Neural progenitor cell (in vitro differentiated cells): ENCODE results near the gene TBXAS1. TPM values are rescaled to one million over a fixed set of nuclear protein-coding genes. Genes with fewer than 3 reads are reported as not detected.

Experiments
- DNase-seq: peaks from one replicate; pipeline ENCODE4 v3.0.0-alpha.2; 2016; ENCODE audit warnings: low spot score
- H2AFZ ChIP-seq: fragments of 200-600 bp; sonication (generic); replicated peaks from 2 replicates; pipeline ENCODE4 v1.6.1; 2016; ENCODE audit warnings: antibody characterized with exemption
- H3F3A ChIP-seq: fragments of 200-600 bp; sonication (generic); 2 replicates; pipeline ENCODE4 v1.6.1; 2016; ENCODE audit warnings: antibody characterized with exemption, low read depth
- H3K27ac ChIP-seq: fragments of 200-600 bp; sonication (generic); 2 replicates; pipeline ENCODE4 v1.5.1; 2016; ENCODE audit warnings: mild to moderate bottlenecking
- H3K27me3 ChIP-seq: fragments of 200-600 bp; sonication (generic); 2 replicates; pipeline ENCODE4 v1.6.1; 2016; ENCODE audit warnings: mild to moderate bottlenecking, moderate library complexity
- H3K36me3 ChIP-seq: fragments of 200-600 bp; sonication (generic); 2 replicates; pipeline ENCODE4 v1.5.1; 2016
- H3K4me1 ChIP-seq: fragments of 200-600 bp; sonication (generic); 2 replicates; pipeline ENCODE4 v1.6.1; 2016; ENCODE audit warnings: mixed run types
- H3K4me2 ChIP-seq: fragments of 200-600 bp; sonication (generic); 2 replicates; pipeline ENCODE4 v1.6.1; 2016
- H3K4me3 ChIP-seq: fragments of 200-600 bp; sonication (generic); 2 replicates; pipeline ENCODE4 v1.5.1; 2016
- H3K79me2 ChIP-seq: fragments of 200-600 bp; sonication (generic); 2 replicates; pipeline ENCODE4 v1.6.1; 2016; ENCODE audit warnings: low read depth
- H3K9ac ChIP-seq: fragments of 200-600 bp; sonication (generic); 2 replicates; pipeline ENCODE4 v1.6.1; 2016
- H3K9me3 ChIP-seq: fragments of 200-600 bp; sonication (generic); 2 replicates; pipeline ENCODE4 v1.5.1; 2016; ENCODE audit warnings: low read depth
- H4K20me1 ChIP-seq: fragments of 200-600 bp; sonication (generic); 2 replicates; pipeline ENCODE4 v1.6.1; 2016; ENCODE audit warnings: low read depth
- H3K27ac Mint-ChIP-seq: 3 replicates; pipeline ENCODE4 v1.8.0; 2021; ENCODE audit warnings: mixed read lengths
- H3K27me3 Mint-ChIP-seq: 2 replicates; pipeline ENCODE4 v1.8.0; 2022; ENCODE audit warnings: low read depth, mild to moderate bottlenecking, inconsistent platforms, moderate library complexity, mixed read lengths; ENCODE audit not compliant: insufficient read depth
- H3K36me3 Mint-ChIP-seq: 3 replicates; pipeline ENCODE4 v1.8.0; 2021; ENCODE audit warnings: mixed read lengths
- H3K4me1 Mint-ChIP-seq: 3 replicates; pipeline ENCODE4 v1.8.0; 2021; ENCODE audit warnings: mixed read lengths
- H3K4me3 Mint-ChIP-seq: 3 replicates; pipeline ENCODE4 v1.8.0; 2021; ENCODE audit warnings: mild to moderate bottlenecking, moderate library complexity, mixed read lengths
- H3K9me3 Mint-ChIP-seq: 3 replicates; pipeline ENCODE4 v1.8.0; 2020; ENCODE audit warnings: mixed read lengths
- CTCF ChIP-seq: fragments of 200-600 bp; sonication (generic); IDR thresholded peaks from 2 replicates; pipeline ENCODE4 v1.5.1; 2017; ENCODE audit warnings: antibody characterized with exemption, mild to moderate bottlenecking
- EZH2 ChIP-seq: fragments of 200-600 bp; sonication (generic); IDR thresholded peaks from 2 replicates; pipeline ENCODE4 v1.6.1; 2017; ENCODE audit warnings: antibody characterized with exemption, mild to moderate bottlenecking, moderate library complexity
- EZH2phosphoT487 ChIP-seq: fragments of 200-600 bp; sonication (generic); IDR thresholded peaks from 2 replicates; pipeline ENCODE4 v1.6.1; 2017; ENCODE audit warnings: antibody characterized with exemption
- total RNA-seq: library from RNA; depleted of rRNA; stranded (reverse); fragments of >200 nt; gene quantifications from 2 replicates; pipeline ENCODE4 v1.2.3, GENCODE V29; 2015; ENCODE audit warnings: low replicate concordance

The TBXAS1 gene
- total RNA-seq, 1 donor from 2014 or later, result not detected

- TF ChIP-seq CTCF (no peak), EZH2 (no peak), EZH2phosphoT487 (no peak)
These were observed 184.6 kb downstream of the TBXAS1 start for GRCh38 chr7:140013676-140014075.

GRCh38 chr7:140014123-140014522 lies 185.1 kb downstream of the TBXAS1 start:
- Histone ChIP-seq H3F3A (peaks cover 4% of the 10 kb centered on the region), H3K9ac (no peak overlapping the region), H3K4me3 (no peak overlapping the region), H3K27me3 (no peaks in the 10 kb centered on the region), H3K4me1 (peaks cover 8% of the 10 kb centered on the region), H3K27ac (no peak overlapping the region), H3K79me2 (no peaks in the 10 kb centered on the region), H3K9me3 (no peaks in the 10 kb centered on the region), H3K36me3 (no peaks in the 10 kb centered on the region), H3K4me2 (no peak overlapping the region), H2AFZ (no peak overlapping the region), H4K20me1 (no peaks in the 10 kb centered on the region)
- no peak overlapping the region for H3K27ac Mint-ChIP-seq
- DNase-seq, result no peak
- H3K27me3 Mint-ChIP-seq, result peaks cover 16% of the 10 kb centered on the region
- H3K9me3 Mint-ChIP-seq, result peaks cover 2% of the 10 kb centered on the region
- H3K4me1 Mint-ChIP-seq, result peaks cover 7% of the 10 kb centered on the region
- H3K36me3 Mint-ChIP-seq, result no peaks in the 10 kb centered on the region
- TF ChIP-seq EZH2phosphoT487, result no peak
- no peak for TF ChIP-seq CTCF
- no peak for TF ChIP-seq EZH2
- no peak overlapping the region for H3K4me3 Mint-ChIP-seq

More at GRCh38 chr7:140013676-140014075, 184.6 kb downstream of the TBXAS1 start:
- peaks cover 2% of the 10 kb centered on the region for H3K9me3 Mint-ChIP-seq
- H3K9me3 ChIP-seq, result no peaks in the 10 kb centered on the region
- no peaks in the 10 kb centered on the region for H3K36me3 Mint-ChIP-seq
- H3K4me1 Mint-ChIP-seq, result peaks cover 11% of the 10 kb centered on the region
- H3F3A ChIP-seq, result peaks cover 4% of the 10 kb centered on the region
- no peak overlapping the region for H2AFZ ChIP-seq
- H3K27ac Mint-ChIP-seq, result no peak overlapping the region
- no peaks in the 10 kb centered on the region for H3K79me2 ChIP-seq
- H3K36me3 ChIP-seq, result no peaks in the 10 kb centered on the region
- H3K4me3 Mint-ChIP-seq, result no peak overlapping the region
- no peak for DNase-seq
- no peak overlapping the region for H3K4me3 ChIP-seq
- no peak overlapping the region for H3K27ac ChIP-seq
- H3K27me3 ChIP-seq, result no peaks in the 10 kb centered on the region
- peaks cover 17% of the 10 kb centered on the region for H3K27me3 Mint-ChIP-seq
- no peak overlapping the region for H3K9ac ChIP-seq
- H4K20me1 ChIP-seq, result no peaks in the 10 kb centered on the region
- peaks cover 8% of the 10 kb centered on the region for H3K4me1 ChIP-seq
- H3K4me2 ChIP-seq, result no peak overlapping the region

GRCh38 chr7:140015471-140015970 lies 186.5 kb downstream of the TBXAS1 start:
- H3F3A ChIP-seq, result no peaks in the 10 kb centered on the region
- Mint-ChIP-seq H3K9me3 (peaks cover 2% of the 10 kb centered on the region), H3K4me1 (peaks cover under 1% of the 10 kb centered on the region), H3K27me3 (peaks cover 16% of the 10 kb centered on the region), H3K27ac (no peak overlapping the region), H3K36me3 (no peaks in the 10 kb centered on the region), H3K4me3 (no peak overlapping the region)
- H3K36me3 ChIP-seq, result no peaks in the 10 kb centered on the region
- H2AFZ ChIP-seq, result no peak overlapping the region
- H4K20me1 ChIP-seq, result no peaks in the 10 kb centered on the region
- DNase-seq, result no peak
- peaks cover 3% of the 10 kb centered on the region for H3K4me1 ChIP-seq
- no peaks in the 10 kb centered on the region for H3K27me3 ChIP-seq
- H3K27ac ChIP-seq, result no peak overlapping the region
- H3K9ac ChIP-seq, result no peak overlapping the region
- H3K4me2 ChIP-seq, result no peak overlapping the region
- H3K4me3 ChIP-seq, result no peak overlapping the region
- H3K79me2 ChIP-seq, result no peaks in the 10 kb centered on the region
- TF ChIP-seq EZH2phosphoT487 (no peak), CTCF (no peak), EZH2 (no peak)
- no peaks in the 10 kb centered on the region for H3K9me3 ChIP-seq
